KMS-11 (cell line): ENCODE measurements around the gene FERMT1.

Experiments
- H2AFZ ChIP-seq: fragments of 200-600 bp; sonication (generic); 2 replicates; pipeline ENCODE4 v1.6.1; 2016; ENCODE audit warnings: antibody characterized with exemption, mixed run types, low read depth
- H3K27ac ChIP-seq: fragments of 200-600 bp; sonication (generic); 2 replicates; pipeline ENCODE4 v1.6.1; 2016; ENCODE audit warnings: mild to moderate bottlenecking, mixed run types
- H3K27me3 ChIP-seq: fragments of 200-600 bp; sonication (generic); 2 replicates; pipeline ENCODE4 v1.6.1; 2017; ENCODE audit warnings: mild to moderate bottlenecking, low read depth, mixed run types, moderate library complexity; ENCODE audit not compliant: insufficient read depth
- H3K36me3 ChIP-seq: fragments of 200-600 bp; sonication (generic); 2 replicates; pipeline ENCODE4 v1.6.1; 2017; ENCODE audit warnings: mild to moderate bottlenecking, mixed run types; ENCODE audit not compliant: insufficient read depth
- H3K4me1 ChIP-seq: fragments of 200-600 bp; sonication (generic); 2 replicates; pipeline ENCODE4 v1.6.1; 2016; ENCODE audit warnings: mild to moderate bottlenecking, low read depth, mixed run types; ENCODE audit not compliant: poor library complexity, severe bottlenecking
- H3K4me2 ChIP-seq: fragments of 200-600 bp; sonication (generic); 2 replicates; pipeline ENCODE4 v1.7.0; 2016; ENCODE audit warnings: mild to moderate bottlenecking, mixed run types
- H3K4me3 ChIP-seq: fragments of 200-600 bp; sonication (generic); IDR thresholded peaks from 2 replicates; pipeline ENCODE4 v1.6.1; 2017; ENCODE audit warnings: low read depth, low read length, mixed read lengths; ENCODE audit not compliant: insufficient read depth
- H3K79me2 ChIP-seq: fragments of 200-600 bp; sonication (generic); 2 replicates; pipeline ENCODE4 v1.6.1; 2016; ENCODE audit warnings: low read depth, mixed run types; ENCODE audit not compliant: insufficient read depth
- H3K9ac ChIP-seq: fragments of 200-600 bp; sonication (generic); 2 replicates; pipeline ENCODE4 v1.6.1; 2016; ENCODE audit warnings: mild to moderate bottlenecking, mixed run types
- H4K20me1 ChIP-seq: fragments of 200-600 bp; sonication (generic); 2 replicates; pipeline ENCODE4 v1.6.1; 2016; ENCODE audit warnings: mild to moderate bottlenecking, mixed run types; ENCODE audit not compliant: insufficient read depth
- TF ChIP-seq, protein P1 (sequence below): fragments of 200-600 bp; sonication (generic); conservative IDR thresholded peaks from 2 replicates; pipeline ENCODE4 v1.6.1; 2017; ENCODE audit warnings: low read depth, mild to moderate bottlenecking, antibody characterized with exemption, low read length, moderate library complexity, mixed read lengths

The FERMT1 gene

DNA sequence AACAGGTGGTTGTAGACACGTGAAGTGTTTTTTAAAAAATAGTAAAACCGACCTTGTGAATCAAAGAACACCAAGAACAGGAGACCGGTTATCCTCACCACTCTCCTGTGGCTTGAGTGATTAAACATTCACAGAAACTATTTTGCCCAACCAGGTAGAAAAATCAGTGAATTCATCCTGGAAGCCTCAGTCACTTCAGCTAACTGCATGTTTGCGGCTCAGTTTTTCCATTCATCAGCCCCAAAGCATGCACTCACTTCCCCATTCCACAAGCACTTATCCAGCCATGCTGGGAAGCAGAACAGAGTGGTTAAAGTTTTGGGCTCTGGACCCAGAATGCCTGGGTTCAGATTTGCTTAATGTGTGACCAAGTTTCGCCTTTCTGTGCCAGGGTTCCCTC, 71.3 kb downstream of the FERMT1 start:
- H3K27ac ChIP-seq, result no peak overlapping the region
- H3K4me3 ChIP-seq, result no peak overlapping the region
- no peaks in the 10 kb centered on the region for H3K36me3 ChIP-seq
- H3K79me2 ChIP-seq, result no peaks in the 10 kb centered on the region
- TF ChIP-seq, protein P1, sequence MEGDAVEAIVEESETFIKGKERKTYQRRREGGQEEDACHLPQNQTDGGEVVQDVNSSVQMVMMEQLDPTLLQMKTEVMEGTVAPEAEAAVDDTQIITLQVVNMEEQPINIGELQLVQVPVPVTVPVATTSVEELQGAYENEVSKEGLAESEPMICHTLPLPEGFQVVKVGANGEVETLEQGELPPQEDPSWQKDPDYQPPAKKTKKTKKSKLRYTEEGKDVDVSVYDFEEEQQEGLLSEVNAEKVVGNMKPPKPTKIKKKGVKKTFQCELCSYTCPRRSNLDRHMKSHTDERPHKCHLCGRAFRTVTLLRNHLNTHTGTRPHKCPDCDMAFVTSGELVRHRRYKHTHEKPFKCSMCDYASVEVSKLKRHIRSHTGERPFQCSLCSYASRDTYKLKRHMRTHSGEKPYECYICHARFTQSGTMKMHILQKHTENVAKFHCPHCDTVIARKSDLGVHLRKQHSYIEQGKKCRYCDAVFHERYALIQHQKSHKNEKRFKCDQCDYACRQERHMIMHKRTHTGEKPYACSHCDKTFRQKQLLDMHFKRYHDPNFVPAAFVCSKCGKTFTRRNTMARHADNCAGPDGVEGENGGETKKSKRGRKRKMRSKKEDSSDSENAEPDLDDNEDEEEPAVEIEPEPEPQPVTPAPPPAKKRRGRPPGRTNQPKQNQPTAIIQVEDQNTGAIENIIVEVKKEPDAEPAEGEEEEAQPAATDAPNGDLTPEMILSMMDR, result no peak
- no peaks in the 10 kb centered on the region for H3K4me1 ChIP-seq
- H3K9ac ChIP-seq, result no peak overlapping the region
- no peaks in the 10 kb centered on the region for H4K20me1 ChIP-seq
- H2AFZ ChIP-seq, result no peak overlapping the region
- H3K4me2 ChIP-seq, result no peak overlapping the region
- no peaks in the 10 kb centered on the region for H3K27me3 ChIP-seq

DNA sequence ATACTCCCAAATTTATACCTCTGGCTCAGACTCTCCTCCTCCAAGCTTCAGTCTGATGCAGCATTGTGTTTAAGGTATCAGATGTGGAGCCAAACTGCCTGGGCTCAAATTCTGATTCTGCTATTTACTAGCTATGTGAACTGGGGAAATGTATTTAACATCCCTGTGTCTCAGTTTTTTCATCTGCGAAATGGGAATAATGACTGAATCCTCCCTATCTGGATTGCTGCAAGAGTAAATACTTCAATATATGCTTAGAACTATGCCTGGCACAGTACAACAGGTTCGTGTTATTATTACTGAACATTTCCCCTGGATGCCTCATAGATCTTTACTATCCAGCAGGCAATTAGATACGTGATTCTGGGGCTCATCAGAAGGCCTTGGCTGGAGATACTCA, 74.4 kb downstream of the FERMT1 start:
- Histone ChIP-seq H3K27ac (no peak overlapping the region), H3K79me2 (no peaks in the 10 kb centered on the region)

DNA sequence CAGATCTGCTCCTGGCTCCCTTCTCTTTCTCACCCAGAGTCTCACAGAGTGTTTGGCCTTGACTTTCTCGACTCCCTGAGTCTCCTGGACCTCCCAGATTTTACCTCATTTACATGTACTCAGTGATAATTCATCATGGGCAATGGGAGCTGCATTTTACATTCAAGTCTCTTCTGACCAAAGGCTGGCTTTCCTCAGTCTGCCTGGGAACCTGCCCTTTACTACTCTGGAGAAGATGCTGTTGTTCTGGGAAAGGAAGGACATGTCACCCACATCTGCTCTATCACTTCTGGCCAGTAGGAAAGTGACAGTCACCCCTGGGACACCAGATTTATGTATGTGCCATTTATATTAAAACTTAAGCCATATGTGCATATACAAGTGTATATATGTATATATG, 76.4 kb downstream of the FERMT1 start:
- H3K27ac ChIP-seq, result no peak overlapping the region
- H3K4me2 ChIP-seq, result no peak overlapping the region
- no peaks in the 10 kb centered on the region for H3K27me3 ChIP-seq
- no peaks in the 10 kb centered on the region for H3K79me2 ChIP-seq
- H4K20me1 ChIP-seq, result no peaks in the 10 kb centered on the region
- no peak overlapping the region for H2AFZ ChIP-seq
- H3K4me3 ChIP-seq, result no peak overlapping the region
- TF ChIP-seq, protein P1, result no peak
- no peaks in the 10 kb centered on the region for H3K36me3 ChIP-seq
- no peak overlapping the region for H3K9ac ChIP-seq
- peaks cover 5% of the 10 kb centered on the region for H3K4me1 ChIP-seq

More for the DNA sequence above, 74.4 kb downstream of the FERMT1 start:
- Histone ChIP-seq H4K20me1 (no peaks in the 10 kb centered on the region), H3K27me3 (no peaks in the 10 kb centered on the region), H2AFZ (no peak overlapping the region), H3K9ac (no peak overlapping the region), H3K4me2 (no peak overlapping the region), H3K36me3 (no peaks in the 10 kb centered on the region), H3K4me3 (no peak overlapping the region), H3K4me1 (peaks cover 5% of the 10 kb centered on the region)
- TF ChIP-seq, protein P1, result no peak

DNA sequence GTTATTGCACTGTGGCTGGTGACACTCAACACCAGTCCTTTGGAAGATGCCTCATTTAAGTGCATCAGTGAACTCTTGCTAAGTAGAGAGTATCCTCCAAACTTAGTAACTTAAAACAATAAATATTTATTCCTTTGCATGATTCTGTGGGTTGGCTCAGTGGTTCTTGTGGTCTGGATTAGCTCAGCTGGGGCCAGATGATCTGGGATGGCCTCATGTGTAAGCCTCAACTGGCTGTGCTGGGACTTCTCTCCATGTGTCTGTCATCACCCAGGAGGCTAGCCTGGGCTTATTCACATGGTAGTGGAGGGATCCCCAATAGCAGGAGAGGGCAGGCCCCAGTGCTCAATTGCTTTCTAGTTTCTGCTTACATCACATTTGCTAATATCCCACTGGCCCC, 77.3 kb downstream of the FERMT1 start:
- Histone ChIP-seq H4K20me1 (no peaks in the 10 kb centered on the region), H3K36me3 (no peaks in the 10 kb centered on the region), H3K9ac (no peak overlapping the region), H3K79me2 (no peaks in the 10 kb centered on the region), H3K27me3 (no peaks in the 10 kb centered on the region), H3K4me1 (peaks cover 5% of the 10 kb centered on the region), H3K4me2 (no peak overlapping the region), H2AFZ (no peak overlapping the region), H3K4me3 (no peak overlapping the region), H3K27ac (no peak overlapping the region)
- TF ChIP-seq, protein P1, result no peak

DNA sequence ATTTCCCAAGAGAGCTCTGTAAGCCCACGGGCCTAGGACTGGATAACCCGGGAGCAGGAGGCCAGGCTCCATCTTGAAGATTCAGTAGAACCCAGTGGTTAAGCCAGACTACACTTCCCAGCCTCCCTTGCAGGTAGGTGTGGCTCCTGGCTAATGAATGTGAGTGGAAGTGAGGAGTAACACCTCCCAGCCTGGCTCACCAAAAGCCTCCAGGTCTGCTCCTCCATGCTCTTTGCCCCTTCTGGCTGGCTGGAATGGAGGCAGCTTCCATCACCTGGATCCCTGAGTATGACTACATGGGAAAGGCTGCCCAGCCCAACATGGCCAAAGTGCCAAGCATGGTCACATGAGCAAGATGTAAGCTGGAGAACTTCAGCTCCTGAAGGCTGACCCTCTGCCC, 78.7 kb downstream of the FERMT1 start:
- H4K20me1 ChIP-seq, result no peaks in the 10 kb centered on the region
- no peaks in the 10 kb centered on the region for H3K27me3 ChIP-seq
- H3K9ac ChIP-seq, result no peak overlapping the region
- peaks cover 5% of the 10 kb centered on the region for H3K4me1 ChIP-seq
- no peaks in the 10 kb centered on the region for H3K79me2 ChIP-seq
- TF ChIP-seq, protein P1, result no peak
- no peak overlapping the region for H3K27ac ChIP-seq
- H2AFZ ChIP-seq, result no peak overlapping the region
- H3K36me3 ChIP-seq, result no peaks in the 10 kb centered on the region; the same call in 1 of the 2 replicates
- no peak overlapping the region for H3K4me3 ChIP-seq
- no peak overlapping the region for H3K4me2 ChIP-seq
